GM19023 (cell line): ENCODE measurements around the gene NSMF.

Source experiments
- ATAC-seq: cut with Tn5 transposase; IDR thresholded peaks from one replicate; pipeline ENCODE4 v1.9.1; 2021; ENCODE audit warnings: mild to moderate bottlenecking, moderate library complexity; ENCODE audit not compliant: unreplicated experiment

The NSMF gene, protein sequence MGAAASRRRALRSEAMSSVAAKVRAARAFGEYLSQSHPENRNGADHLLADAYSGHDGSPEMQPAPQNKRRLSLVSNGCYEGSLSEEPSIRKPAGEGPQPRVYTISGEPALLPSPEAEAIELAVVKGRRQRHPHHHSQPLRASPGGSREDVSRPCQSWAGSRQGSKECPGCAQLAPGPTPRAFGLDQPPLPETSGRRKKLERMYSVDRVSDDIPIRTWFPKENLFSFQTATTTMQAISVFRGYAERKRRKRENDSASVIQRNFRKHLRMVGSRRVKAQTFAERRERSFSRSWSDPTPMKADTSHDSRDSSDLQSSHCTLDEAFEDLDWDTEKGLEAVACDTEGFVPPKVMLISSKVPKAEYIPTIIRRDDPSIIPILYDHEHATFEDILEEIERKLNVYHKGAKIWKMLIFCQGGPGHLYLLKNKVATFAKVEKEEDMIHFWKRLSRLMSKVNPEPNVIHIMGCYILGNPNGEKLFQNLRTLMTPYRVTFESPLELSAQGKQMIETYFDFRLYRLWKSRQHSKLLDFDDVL

DNA sequence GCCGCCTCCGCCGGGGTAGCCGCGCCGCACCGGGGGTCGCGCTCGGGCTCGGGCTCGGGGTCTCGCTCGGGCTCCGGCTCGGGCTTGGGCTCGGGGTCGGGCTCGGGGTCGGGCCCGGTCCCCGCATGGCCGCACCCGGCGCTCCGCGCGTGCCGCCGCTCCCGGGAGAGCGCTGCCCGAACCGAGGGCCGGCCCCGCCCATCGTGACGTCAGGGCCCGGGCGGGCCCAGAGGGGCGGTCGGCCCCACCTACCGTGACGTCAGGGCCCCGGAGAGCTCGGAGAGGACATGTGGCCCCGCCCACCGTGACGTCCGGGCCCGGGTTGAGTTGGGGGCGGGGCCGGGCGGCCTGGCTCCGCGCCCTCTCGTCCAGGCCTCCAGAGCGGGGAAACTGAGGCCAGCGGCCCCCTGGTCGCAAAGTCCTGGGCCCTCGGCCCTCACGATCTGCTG, at the start of gene NSMF:
Gene NSMF (minus strand): TSS at position 183 of the 449 bp plus-strand sequence. CDS start 232 bp downstream, outside the sequence.
- ATAC-seq = peak; percentile 78

- no peak for ATAC-seq
Observed at GRCh38 chr9:137506702-137507171, 47.6 kb upstream of the NSMF start.

DNA sequence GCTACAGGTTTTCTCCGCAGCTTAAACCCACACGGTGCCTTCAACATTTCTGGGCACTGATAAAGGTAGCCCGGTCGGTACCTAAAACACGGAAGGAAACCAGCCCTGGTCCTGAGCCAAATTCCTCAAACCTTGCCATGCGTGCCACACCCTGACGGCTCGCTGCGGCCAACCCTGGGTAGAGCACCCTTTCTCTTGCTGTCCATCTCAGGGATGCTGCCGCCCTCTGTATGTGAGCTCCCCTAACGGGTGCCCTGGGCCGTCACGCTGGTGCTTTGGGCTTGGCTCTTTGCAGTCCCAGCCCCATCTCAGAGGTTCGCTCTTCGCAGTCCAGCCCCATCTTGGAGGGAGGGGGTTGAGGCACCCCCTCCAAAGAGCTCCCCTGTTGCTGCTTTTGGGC, 47.1 kb upstream of the NSMF start:
- ATAC-seq = no peak

- no peak for ATAC-seq
Observed at GRCh38 chr9:137505421-137506140, 46.4 kb upstream of the NSMF start.

GRCh38 chr9:137504432-137504777, 45.3 kb upstream of the NSMF start:
- no peak for ATAC-seq

DNA sequence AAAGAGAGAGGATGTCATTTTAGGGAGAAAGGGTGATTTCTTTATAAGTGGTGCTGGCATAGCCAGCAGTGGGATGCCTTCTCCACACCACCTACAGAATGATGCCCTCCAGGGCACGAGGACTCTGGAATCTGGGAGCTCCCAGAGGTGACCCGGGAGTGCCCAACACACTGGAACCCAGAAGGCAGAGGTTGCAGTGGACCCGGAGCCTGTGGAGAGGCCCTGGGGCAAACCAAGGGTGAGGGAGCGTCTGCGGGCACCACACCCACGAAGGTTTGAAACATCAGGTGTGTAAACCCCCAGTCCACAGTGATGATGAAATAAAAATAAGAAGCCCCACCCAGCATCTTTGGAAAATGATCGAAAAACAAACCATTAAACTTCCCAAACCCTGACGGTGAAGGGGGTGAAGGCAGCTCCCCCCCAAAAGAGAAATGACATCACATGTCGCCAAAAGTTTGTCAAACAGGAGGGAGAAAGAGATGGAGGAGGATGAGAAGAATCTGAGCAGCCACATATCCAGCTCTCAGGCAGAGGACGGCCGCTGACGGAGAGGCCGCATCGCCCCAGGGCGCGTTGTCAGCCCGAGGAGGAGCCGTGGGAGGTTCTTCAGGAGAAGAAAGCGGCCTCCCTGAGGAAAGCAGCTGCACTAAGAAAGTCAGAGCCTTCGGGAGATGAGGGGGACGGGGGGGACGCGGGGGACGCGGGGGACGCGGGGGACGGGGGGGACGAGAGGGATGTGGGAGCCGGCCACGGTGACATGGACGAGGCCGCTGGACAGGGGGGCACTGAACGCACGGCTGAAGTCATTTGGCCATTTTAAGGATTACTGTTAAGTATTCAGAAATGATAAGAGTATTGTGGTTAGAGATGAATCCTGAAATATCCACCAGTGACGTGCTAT, 43.1 kb upstream of the NSMF start:
- ATAC-seq = no peak

DNA sequence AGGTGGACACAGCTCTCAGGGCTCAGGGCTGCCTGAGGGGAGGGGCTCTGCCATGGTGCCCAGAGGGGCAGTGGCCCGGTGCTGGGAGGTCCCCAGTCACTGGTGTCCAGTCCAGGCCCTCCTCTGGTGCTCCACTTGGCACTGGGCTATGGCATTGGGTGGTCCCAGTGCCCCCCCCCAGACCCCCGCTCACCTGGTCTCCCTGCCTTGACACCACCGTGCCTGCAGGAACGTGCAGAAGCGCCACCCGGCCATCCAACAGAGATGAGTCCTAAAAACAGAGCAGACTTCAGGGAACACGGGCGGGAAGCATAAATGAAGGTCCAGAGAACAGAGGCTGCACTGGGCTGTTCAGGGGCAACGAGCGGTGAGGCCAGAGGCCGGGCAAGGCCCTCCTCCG, 42.3 kb upstream of the NSMF start:
- ATAC-seq = no peak

GRCh38 chr9:137500666-137501397, 41.7 kb upstream of the NSMF start:
- ATAC-seq = no peak

DNA sequence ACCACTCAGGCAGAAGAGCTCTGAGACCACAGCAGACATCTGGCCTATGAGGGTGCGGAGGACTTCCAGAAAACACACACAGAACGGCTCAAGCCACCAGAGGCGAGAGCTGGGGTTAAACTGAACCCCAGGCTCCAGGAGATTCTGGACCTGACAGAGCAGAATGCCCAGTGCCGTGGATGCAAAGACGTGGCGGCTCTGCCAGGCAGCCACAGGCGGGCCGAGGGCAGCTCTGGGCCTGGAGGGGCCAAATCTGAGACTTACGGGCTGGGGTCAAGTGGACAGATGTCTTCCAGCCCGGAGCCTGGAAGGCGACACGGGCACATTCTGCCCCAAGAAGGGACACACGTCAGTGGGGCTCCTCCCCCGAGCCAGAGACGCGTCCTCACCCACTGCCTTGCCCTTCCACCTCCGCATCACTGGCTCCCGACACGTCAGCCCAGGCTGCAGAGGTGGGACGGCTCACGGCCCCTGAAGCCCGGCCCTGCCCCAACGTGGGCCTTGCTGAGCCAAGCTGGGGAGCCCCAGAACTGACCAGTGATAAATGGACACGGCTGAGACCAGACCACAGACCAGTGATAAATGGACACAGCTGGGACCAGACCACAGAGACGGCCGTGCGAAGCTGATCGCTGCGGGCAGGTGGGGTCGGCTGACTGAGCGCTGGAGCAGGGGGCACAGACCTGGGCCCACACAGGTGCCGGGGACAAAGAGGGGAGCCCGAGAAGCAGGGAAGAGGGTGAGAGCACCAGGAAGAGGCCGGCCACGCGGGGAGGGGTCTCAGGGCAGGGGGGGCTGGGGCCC, 40.9 kb upstream of the NSMF start:
- no peak for ATAC-seq

DNA sequence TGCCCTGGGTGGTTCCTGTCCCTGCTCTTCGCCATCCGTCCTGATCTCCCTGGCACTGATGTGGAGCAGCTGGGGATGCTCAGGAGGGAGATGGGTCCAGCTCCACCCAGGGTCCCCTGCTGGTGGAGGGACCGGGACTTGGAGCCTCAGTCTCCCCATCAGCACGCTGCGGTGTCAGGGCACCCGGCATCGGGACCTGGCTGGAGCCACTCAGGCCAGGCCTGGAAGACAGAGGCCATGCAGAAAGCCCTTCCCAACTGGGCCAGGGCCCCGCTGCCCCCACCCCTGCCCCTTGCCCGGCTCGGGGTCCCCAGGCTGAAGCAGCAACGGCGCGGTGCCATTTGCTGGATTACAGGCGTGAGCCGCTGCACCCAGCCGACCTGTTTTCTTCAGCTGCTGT, 40.3 kb upstream of the NSMF start:
- no peak for ATAC-seq

DNA sequence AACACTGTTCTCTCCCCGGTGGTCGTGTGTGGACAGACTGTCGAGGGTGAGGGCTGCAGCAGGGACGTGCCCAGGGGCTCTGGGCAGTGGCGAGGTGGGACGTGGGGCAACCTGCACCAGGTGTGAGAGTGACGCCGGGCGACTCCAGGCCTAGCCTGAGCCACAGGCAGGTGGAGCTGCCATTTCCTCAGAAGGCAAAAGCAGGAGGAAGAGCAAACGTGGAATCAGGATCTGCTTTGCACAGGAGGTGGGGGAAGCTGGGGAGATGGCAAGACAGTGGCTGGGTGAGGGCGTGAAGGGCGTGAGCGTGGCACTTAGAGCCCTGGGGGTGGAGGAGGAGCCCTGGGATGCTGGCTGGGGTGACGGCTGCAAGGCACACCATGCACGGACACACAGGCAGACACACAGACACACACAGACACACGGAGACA, 39.6 kb upstream of the NSMF start:
- ATAC-seq = no peak

GRCh38 chr9:137497921-137498719, 39.0 kb upstream of the NSMF start:
- ATAC-seq = no peak

DNA sequence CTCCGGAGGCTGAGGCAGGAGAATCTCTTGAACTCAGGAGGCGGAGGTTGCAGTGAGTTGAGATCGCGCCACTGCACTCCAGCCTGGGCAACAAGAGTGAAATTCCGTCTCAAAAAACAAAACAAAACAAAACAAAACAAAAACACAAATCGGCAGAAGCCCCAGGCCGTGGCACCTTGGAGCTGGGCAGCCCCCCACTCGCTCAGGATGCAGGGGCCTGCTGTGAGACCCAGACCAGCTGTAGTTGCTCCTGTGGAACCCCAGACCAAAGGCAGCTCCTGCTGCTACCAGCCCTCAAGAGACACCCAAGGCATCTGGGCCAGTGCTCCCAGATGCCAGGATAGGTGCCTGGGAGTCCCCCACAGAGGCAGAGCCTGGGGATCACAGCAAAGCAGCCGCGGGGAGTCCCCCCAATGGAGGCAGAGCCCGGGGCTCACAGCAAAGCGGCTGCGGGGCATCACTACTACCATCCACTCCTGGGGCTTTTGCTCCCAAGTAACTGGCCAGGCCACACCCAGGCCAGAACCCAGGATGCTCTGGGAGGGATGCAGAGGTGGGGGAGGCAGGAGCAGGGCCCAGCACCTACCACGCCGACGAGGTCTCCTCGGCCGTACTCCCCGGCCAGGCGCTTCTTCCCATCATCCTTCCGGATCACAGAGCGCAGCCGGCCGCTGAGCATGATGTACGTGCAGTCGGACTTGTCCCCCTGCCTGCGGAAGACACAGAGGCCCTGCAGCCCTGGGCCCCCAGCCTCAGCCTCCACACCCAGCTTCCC, 37.7 kb upstream of the NSMF start:
- no peak for ATAC-seq

DNA sequence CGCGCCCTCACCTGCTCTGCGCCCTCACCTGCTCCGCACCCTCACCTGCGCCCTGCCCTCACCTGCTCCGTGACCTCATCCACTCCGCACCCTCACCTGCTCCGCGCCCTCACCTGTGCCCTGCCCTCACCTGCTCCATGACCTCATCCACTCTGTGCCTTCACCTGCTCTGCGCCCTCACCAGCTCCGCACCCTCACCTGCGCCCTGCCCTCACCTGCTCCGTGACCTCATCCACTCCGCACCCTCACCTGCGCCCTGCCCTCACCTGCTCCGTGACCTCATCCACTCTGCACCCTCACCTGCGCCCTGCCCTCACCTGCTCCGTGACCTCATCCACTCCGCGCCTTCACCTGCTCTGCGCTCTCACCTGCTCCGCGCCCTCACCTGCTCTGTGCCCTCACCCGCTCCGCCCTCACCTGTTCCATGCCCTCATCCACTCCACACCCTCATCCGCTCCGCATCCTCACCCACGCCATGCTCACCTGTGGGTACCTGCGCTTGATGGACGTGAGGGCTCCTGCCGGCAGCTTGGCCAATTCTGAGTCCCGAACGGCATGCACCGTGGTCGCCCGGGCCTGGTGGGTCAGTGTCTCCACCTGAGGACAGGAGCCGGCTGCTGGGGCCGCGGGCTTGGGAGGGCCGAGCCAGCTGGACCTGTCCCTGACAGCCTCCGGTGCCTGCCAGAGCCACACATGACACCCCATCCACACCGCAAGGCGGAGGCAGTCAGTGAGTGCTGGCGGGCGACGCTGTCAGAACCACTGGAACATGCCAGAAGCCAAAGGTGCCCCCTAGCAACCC, 35.6 kb upstream of the NSMF start:
- ATAC-seq = no peak

DNA sequence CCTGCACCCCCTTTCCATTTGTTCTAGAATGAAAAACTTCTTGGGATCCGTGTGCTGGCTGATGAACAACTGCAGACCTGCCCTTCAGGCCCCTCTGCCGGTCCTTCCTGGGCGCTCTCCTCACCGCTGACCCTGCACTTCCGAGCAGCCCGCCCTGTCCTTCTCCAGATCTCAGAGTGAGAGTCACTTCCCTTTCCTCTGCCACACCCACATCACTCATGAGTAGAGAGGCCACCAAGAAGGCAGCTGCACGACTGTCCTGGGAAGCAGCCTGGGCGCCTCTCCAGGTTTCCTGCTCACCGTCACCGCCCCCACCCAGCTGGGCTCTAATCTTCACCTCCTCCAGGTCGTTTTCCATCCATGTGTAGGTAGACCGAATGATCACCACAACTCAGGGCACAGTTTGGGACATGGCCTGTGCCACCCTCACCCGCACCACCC, 35.0 kb upstream of the NSMF start:
- ATAC-seq = no peak

DNA sequence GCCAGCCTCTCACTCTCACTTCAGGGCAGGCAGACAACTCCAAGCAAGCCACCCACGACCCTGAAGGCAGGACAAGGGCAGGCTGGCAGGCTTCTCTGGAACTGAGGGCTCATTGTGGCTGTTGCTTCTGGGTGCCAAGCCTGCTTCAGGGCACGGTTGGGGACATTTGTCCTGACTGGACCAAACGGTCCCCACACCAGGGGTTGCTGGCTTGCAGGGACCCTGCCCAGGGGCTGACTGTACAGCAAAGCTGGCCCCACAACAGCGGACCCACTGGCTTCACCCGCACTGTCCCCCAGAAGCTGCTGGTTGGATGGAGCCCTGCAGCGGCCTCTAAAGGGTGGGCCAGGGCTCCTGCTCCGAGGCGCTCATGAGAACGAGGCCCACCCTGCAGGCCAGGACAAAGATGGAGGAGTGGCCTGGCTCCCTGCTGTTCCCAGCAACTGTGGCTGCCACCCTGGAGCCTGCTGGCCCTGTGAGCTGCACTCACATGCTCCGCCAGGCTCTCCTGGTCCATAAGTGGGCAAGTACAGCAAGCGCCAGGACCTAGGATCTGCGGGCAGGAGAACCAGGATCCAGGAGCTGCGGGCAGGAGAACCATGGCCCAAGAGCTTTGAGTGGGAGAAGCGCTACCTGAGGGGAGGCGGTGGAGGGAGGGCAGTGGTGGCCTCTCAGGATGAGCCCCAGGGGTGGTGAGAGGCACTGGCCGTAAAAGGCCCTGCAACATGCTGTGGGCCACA, 34.4 kb upstream of the NSMF start:
- no peak for ATAC-seq
